Measurements from ENCODE around the gene TERT. TPM values are rescaled to one million over a fixed set of nuclear protein-coding genes. Genes with fewer than 3 reads are reported as not detected.
"Not testable (repeated sequence)": the region's sequence is repeated elsewhere in the genome, so short reads cannot be mapped to it uniquely, and the experiment has no call there.

The TERT gene
- total and polyA plus RNA-seq, 12 donors: 0.29 TPM; not detected in 11

DNA sequence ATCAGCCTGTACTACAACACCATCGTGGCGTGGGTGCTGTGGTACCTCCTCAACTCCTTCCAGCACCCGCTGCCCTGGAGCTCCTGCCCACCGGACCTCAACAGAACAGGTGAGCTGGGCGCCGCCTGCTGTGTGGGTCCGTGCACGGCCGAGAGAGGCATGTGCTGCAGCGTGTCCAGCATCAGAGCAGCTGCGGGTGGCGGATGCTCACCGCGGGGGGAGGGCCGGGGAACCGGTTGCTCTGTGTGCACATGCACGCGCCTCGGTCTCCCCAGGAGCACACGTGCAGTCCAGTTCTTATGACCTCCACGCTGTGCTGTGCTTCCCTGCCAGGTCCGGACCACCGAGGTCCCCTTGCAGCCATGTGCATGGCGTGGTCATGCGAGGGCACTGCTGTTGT is 62.1 kb downstream of the TERT start:
- Histone ChIP-seq H3K9me3 (replicated peaks in 1 of 3) (no peaks in the 10 kb centered on the region), H3K27ac (no peak overlapping the region), H3K27me3 (no peaks in the 10 kb centered on the region), H3K4me3 (no peak overlapping the region), H3K36me3 (replicated peaks in 1 of 2) (no peaks in the 10 kb centered on the region), H3K4me1 (replicated peaks in 1 of 2) (no peaks in the 10 kb centered on the region)
- DNase-seq: no peak
- no peak for TF ChIP-seq POLR2A (IDR thresholded peaks at IDR 0.05)
- TF ChIP-seq, protein P1, sequence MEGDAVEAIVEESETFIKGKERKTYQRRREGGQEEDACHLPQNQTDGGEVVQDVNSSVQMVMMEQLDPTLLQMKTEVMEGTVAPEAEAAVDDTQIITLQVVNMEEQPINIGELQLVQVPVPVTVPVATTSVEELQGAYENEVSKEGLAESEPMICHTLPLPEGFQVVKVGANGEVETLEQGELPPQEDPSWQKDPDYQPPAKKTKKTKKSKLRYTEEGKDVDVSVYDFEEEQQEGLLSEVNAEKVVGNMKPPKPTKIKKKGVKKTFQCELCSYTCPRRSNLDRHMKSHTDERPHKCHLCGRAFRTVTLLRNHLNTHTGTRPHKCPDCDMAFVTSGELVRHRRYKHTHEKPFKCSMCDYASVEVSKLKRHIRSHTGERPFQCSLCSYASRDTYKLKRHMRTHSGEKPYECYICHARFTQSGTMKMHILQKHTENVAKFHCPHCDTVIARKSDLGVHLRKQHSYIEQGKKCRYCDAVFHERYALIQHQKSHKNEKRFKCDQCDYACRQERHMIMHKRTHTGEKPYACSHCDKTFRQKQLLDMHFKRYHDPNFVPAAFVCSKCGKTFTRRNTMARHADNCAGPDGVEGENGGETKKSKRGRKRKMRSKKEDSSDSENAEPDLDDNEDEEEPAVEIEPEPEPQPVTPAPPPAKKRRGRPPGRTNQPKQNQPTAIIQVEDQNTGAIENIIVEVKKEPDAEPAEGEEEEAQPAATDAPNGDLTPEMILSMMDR (IDR thresholded peaks at IDR 0.05): no peak
- intact Hi-C loops (cut with DNase I): no loop called here
- WGBS, 4 donors: 84 to 92% (median 90%) methylated on average over 16 to 25 of the region's 25 CpGs

DNA sequence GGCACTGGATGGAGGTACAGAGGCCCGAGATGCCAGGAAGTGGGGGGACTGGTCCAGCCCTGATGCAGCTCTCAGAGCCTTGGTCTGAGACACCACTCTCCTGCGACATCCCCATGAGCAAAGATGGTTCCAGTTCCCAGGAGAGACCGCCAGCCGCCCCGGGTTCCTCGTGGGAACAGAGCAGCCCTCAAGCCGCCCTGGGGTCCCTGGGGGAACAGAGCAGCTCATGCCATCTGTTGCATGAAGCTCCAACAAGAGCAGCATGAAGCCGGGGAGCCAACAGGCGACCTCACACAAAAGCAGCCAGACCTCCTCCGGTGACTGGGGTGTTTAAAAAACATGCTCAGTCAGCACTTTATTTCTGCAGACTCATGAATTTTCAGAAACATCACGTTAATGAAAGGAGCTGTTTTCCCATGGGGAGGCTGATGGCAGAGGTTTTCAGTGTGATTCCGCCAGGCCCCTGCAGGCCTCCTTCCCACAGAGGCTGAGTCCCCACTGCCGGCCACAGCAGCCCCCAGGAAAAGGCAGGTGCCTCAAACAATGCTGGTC is 63.4 kb downstream of the TERT start:
- TF ChIP-seq, protein P1 (IDR thresholded peaks at IDR 0.05): no peak
- no peak for TF ChIP-seq POLR2A (IDR thresholded peaks at IDR 0.05)
- Histone ChIP-seq H3K4me1 (replicated peaks in 1 of 2) (no peaks in the 10 kb centered on the region), H3K9me3 (replicated peaks in 1 of 3) (no peaks in the 10 kb centered on the region), H3K27ac (no peak overlapping the region), H3K36me3 (replicated peaks in 1 of 2) (no peaks in the 10 kb centered on the region), H3K4me3 (no peak overlapping the region), H3K27me3 (no peaks in the 10 kb centered on the region)
- 64 to 68% (median 67%) methylated on average over 9 to 13 of the region's 13 CpGs for WGBS, 4 donors
- intact Hi-C loops (cut with DNase I): no loop called here
- DNase-seq: no peak

DNA sequence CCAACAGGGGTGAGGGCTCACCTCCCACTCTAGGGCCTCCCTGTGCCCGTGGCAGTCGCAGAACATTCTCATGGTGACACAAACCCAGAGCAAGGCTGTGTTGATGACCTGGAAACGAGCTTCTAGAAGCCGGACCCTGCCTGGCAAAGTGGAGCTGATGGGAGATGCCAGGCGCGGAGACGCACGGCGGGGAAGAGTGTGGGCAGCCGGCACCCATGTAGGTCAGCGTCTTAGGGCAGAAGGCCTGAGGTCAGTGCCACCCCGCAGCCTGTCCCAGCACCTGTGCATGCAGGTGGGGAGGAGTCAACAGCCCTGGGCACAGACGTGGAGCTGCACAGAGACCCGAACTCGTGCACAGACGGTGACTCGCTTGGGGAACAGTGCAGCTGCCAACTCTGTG is 64.3 kb downstream of the TERT start:
- intact Hi-C loops (cut with DNase I): no loop called here
- Histone ChIP-seq H3K27ac (no peak overlapping the region), H3K4me1 (replicated peaks in 1 of 2) (no peaks in the 10 kb centered on the region), H3K27me3 (no peaks in the 10 kb centered on the region), H3K36me3 (replicated peaks in 1 of 2) (no peaks in the 10 kb centered on the region), H3K9me3 (replicated peaks in 1 of 3) (no peaks in the 10 kb centered on the region), H3K4me3 (no peak overlapping the region)
- TF ChIP-seq, protein P1 (IDR thresholded peaks at IDR 0.05): no peak
- no peak for TF ChIP-seq POLR2A (IDR thresholded peaks at IDR 0.05)
- DNase-seq: no peak
- WGBS, 4 donors: 79 to 87% (median 83%) methylated on average over 12 to 17 of the region's 17 CpGs

DNA sequence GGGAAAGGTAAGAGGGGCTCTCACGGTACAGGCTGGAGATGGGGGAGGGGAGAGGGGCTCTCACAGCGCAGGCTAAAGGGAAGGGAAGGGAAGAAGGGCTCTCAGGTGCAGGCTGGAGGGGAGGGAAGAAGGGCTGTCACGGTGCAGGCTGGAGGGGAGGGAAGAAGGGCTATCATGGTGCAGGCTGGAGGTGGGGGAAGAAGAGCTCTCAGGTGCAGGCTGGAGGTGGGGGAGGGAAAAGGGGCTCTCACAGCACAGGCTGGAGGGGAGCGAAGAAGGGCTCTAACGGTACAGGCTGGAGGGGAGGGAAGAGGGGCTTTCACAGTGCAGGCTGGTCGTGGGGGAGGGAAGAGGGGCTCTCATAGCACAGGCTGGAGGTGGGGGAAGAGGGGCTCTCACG is 65.0 kb downstream of the TERT start:
- no peak for DNase-seq
- H3K27ac ChIP-seq: no peak overlapping the region
- intact Hi-C loops (cut with DNase I): no loop called here
- no peaks in the 10 kb centered on the region for H3K27me3 ChIP-seq
- no peak overlapping the region for H3K4me3 ChIP-seq
- TF ChIP-seq POLR2A (IDR thresholded peaks at IDR 0.05): no peak
- TF ChIP-seq, protein P1 (IDR thresholded peaks at IDR 0.05): no peak
- H3K4me1 ChIP-seq (replicated peaks in 1 of 2): no peaks in the 10 kb centered on the region
- H3K36me3 ChIP-seq (replicated peaks in 1 of 2): no peaks in the 10 kb centered on the region
- 34 to 44% (median 37%) methylated on average over 6 to 7 of the region's 7 CpGs for WGBS, 4 donors
- H3K9me3 ChIP-seq (replicated peaks in 1 of 3): no peaks in the 10 kb centered on the region

DNA sequence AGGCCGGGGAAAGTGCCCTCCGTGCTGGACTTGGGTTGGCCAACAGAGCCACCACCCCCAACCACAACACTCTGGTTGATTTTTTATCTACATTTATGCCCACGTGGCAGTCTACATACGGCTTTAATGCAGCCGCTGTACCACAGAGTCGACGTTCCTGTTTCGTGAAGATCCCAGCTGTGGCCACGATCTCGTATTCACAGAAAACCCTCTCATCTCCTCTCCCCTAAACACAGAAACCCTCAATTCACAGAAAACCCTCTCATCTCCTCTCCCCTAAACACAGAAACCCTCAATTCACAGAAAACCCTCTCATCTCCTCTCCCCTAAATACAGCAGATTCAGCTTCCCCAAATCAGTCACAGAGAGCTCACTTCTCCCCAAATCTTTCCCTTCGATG is 65.8 kb downstream of the TERT start:
- H3K27ac ChIP-seq; H3K36me3 ChIP-seq (replicated peaks in 1 of 2); H3K9me3 ChIP-seq (replicated peaks in 1 of 3); H3K4me1 ChIP-seq (replicated peaks in 1 of 2); H3K4me3 ChIP-seq; H3K27me3 ChIP-seq; DNase-seq; intact Hi-C loops (cut with DNase I): not testable (repeated sequence)
- 84 to 88% (median 85%) methylated on average over 11 of the region's 11 CpGs for WGBS, 4 donors
